WTC11 (cell line): Measurements from ENCODE around the gene F13A1. TPM values are rescaled to one million over a fixed set of nuclear protein-coding genes. Genes with fewer than 3 reads are reported as not detected.

ENCODE experiments used
- ATAC-seq: fragments of 200-7000 bp; cut with Tn5 transposase; 2 replicates; pipeline ENCODE4 v1.10.0; 2021; ENCODE audit warnings: mild to moderate bottlenecking, moderate library complexity
- CTCF ChIA-PET: fragments of 300-600 bp; sonication (Branson Sonifier 250); formaldehyde crosslinking; loops from one replicate; lab custom pipeline; 2021; ENCODE audit warnings: antibody characterized with exemption; lab: Charles Lee
- POLR2A ChIA-PET: fragments of 350-600 bp; sonication (Branson Sonifier 250); formaldehyde crosslinking; loops from one replicate; lab custom pipeline; 2021; ENCODE audit warnings: antibody characterized with exemption; lab: Charles Lee
- DNase-seq: peaks from one replicate; pipeline ENCODE4 v3.0.0; 2021; ENCODE audit warnings: low spot score
- H3K27ac Mint-ChIP-seq: 2 replicates; pipeline ENCODE4 v1.8.0; 2021; ENCODE audit warnings: mixed read lengths
- H3K27me3 Mint-ChIP-seq: 2 replicates; pipeline ENCODE4 v1.8.0; 2021; ENCODE audit warnings: low read depth, mild to moderate bottlenecking, moderate library complexity, mixed read lengths
- H3K36me3 Mint-ChIP-seq: 2 replicates; pipeline ENCODE4 v1.8.0; 2021; ENCODE audit warnings: mixed read lengths
- H3K4me1 Mint-ChIP-seq: 2 replicates; pipeline ENCODE4 v1.8.0; 2022; ENCODE audit warnings: mixed read lengths
- H3K4me3 Mint-ChIP-seq: 2 replicates; pipeline ENCODE4 v1.8.0; 2021; ENCODE audit warnings: mild to moderate bottlenecking, moderate library complexity, mixed read lengths
- H3K9me3 Mint-ChIP-seq: 2 replicates; pipeline ENCODE4 v1.8.0; 2021; ENCODE audit warnings: mixed read lengths
- FOXJ3 ChIP-seq: sonication (generic); formaldehyde crosslinking; IDR thresholded peaks from 2 replicates; pipeline ENCODE4 v1.9.0; 2021; ENCODE audit warnings: missing genetic modification reagents, mild to moderate bottlenecking, borderline replicate concordance
- FOXK1 ChIP-seq: sonication (generic); formaldehyde crosslinking; IDR thresholded peaks from 2 replicates; pipeline ENCODE4 v1.8.0; 2022; ENCODE audit warnings: mild to moderate bottlenecking, moderate library complexity, missing genetic modification reagents
- HMGA2 ChIP-seq: fragments of 250-450 bp; sonication (Bioruptor Pico); IDR thresholded peaks from 2 replicates; pipeline ENCODE4 v1.4.0; 2021; ENCODE audit warnings: mild to moderate bottlenecking, moderate library complexity
- KAT7 ChIP-seq: sonication (generic); formaldehyde crosslinking; IDR thresholded peaks from 2 replicates; pipeline ENCODE4 v1.8.1; 2023; ENCODE audit warnings: missing genetic modification reagents, mild to moderate bottlenecking, borderline replicate concordance
- MYBL2 ChIP-seq: sonication (generic); formaldehyde crosslinking; IDR thresholded peaks from 2 replicates; pipeline ENCODE4 v1.8.1; 2023; ENCODE audit warnings: mild to moderate bottlenecking, moderate library complexity, missing genetic modification reagents
- NFE2L1 ChIP-seq: sonication (generic); formaldehyde crosslinking; IDR thresholded peaks from 2 replicates; pipeline ENCODE4 v1.8.1; 2023; ENCODE audit warnings: missing genetic modification reagents
- NFYB ChIP-seq: sonication (generic); formaldehyde crosslinking; conservative IDR thresholded peaks from 2 replicates; pipeline ENCODE4 v1.8.0; 2022; ENCODE audit warnings: low read depth, missing genetic modification reagents
- NR2C2 ChIP-seq: sonication (generic); formaldehyde crosslinking; IDR thresholded peaks from 2 replicates; pipeline ENCODE4 v1.8.0; 2022; ENCODE audit warnings: mild to moderate bottlenecking, missing genetic modification reagents
- SP1 ChIP-seq: sonication (generic); formaldehyde crosslinking; conservative IDR thresholded peaks from 2 replicates; pipeline ENCODE4 v1.8.1; 2022; ENCODE audit warnings: missing genetic modification reagents
- ZNF138 ChIP-seq: sonication (generic); formaldehyde crosslinking; conservative IDR thresholded peaks from 2 replicates; pipeline ENCODE4 v1.8.1; 2022; ENCODE audit warnings: mild to moderate bottlenecking, moderate library complexity, missing genetic modification reagents
- ZNF263 ChIP-seq: sonication (generic); formaldehyde crosslinking; IDR thresholded peaks from 2 replicates; pipeline ENCODE4 v1.8.1; 2022; ENCODE audit warnings: low read depth, mild to moderate bottlenecking, moderate library complexity, missing genetic modification reagents
- ZNF416 ChIP-seq: fragments of 250-450 bp; sonication (Bioruptor Pico); IDR thresholded peaks from 2 replicates; pipeline ENCODE4 v1.9.0; 2021; ENCODE audit warnings: mild to moderate bottlenecking, inconsistent platforms
- ZNF671 ChIP-seq: fragments of 250-450 bp; sonication (Bioruptor Pico); IDR thresholded peaks from 2 replicates; pipeline ENCODE4 v1.8.0; 2021; ENCODE audit warnings: mild to moderate bottlenecking
- total RNA-seq: library from RNA; stranded (reverse); gene quantifications from 3 replicates; pipeline ENCODE4 v1.2.3, GENCODE V29; 2021
- TF ChIP-seq, protein P1 (sequence below): sonication (generic); formaldehyde crosslinking; IDR thresholded peaks from 2 replicates; pipeline ENCODE4 v1.8.0; 2023; ENCODE audit warnings: missing genetic modification reagents, mild to moderate bottlenecking, borderline replicate concordance
- TF ChIP-seq, protein P2 (sequence below): fragments of 250-450 bp; sonication (Bioruptor Pico); IDR thresholded peaks from 2 replicates; pipeline ENCODE4 v1.8.0; 2021; ENCODE audit warnings: mild to moderate bottlenecking
- TF ChIP-seq, protein P3 (sequence below): fragments of 250-450 bp; sonication (Bioruptor Pico); IDR thresholded peaks from 2 replicates; pipeline ENCODE4 v2.1.2; 2022; ENCODE audit warnings: mild to moderate bottlenecking, moderate library complexity
- TF ChIP-seq, protein P4 (sequence below): fragments of 250-450 bp; sonication (Bioruptor Pico); IDR thresholded peaks from 2 replicates; pipeline ENCODE4 v1.9.0; 2021; ENCODE audit warnings: mild to moderate bottlenecking
- TF ChIP-seq, protein P5 (sequence below): fragments of 200-600 bp; IDR thresholded peaks from 2 replicates; pipeline ENCODE4 v1.8.0; 2022; ENCODE audit warnings: antibody characterized with exemption
- TF ChIP-seq, protein P6 (sequence below): sonication (generic); formaldehyde crosslinking; IDR thresholded peaks from 2 replicates; pipeline ENCODE4 v1.8.1; 2022; ENCODE audit warnings: missing genetic modification reagents, borderline replicate concordance

The F13A1 gene
- total RNA-seq, 1 experiment from 2014 or later = 1.0 TPM

DNA sequence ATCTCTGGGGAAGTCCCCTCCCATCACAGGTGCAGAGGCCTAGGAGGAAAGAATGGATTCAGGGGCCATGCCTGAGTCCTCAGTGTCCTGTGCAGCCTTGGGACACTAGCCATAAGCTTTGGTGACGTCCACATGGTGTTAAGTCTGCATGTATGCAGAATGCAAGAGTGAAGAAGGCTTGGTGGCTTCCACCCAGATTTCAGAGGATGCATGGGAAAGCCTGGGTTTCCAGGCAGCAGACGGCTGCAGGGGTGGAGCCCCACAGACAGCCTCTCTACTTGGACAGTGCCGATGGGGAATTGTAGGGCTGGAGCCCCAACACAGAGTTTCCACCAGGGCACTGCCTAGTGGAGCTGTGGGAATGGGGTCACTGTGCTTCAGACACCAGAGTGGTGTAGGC, 196.7 kb downstream of the F13A1 start:
- Mint-ChIP-seq H3K4me3 (no peak overlapping the region), H3K27ac (no peak overlapping the region), H3K27me3 (peaks cover 14% of the 10 kb centered on the region), H3K4me1 (no peaks in the 10 kb centered on the region), H3K9me3 (peaks cover 30% of the 10 kb centered on the region), H3K36me3 (peaks cover 7% of the 10 kb centered on the region)
- DNase-seq (no peak), ATAC-seq (no peak)
- ChIA-PET CTCF (no interaction called here), POLR2A (no interaction called here)
- TF ChIP-seq, protein P1, sequence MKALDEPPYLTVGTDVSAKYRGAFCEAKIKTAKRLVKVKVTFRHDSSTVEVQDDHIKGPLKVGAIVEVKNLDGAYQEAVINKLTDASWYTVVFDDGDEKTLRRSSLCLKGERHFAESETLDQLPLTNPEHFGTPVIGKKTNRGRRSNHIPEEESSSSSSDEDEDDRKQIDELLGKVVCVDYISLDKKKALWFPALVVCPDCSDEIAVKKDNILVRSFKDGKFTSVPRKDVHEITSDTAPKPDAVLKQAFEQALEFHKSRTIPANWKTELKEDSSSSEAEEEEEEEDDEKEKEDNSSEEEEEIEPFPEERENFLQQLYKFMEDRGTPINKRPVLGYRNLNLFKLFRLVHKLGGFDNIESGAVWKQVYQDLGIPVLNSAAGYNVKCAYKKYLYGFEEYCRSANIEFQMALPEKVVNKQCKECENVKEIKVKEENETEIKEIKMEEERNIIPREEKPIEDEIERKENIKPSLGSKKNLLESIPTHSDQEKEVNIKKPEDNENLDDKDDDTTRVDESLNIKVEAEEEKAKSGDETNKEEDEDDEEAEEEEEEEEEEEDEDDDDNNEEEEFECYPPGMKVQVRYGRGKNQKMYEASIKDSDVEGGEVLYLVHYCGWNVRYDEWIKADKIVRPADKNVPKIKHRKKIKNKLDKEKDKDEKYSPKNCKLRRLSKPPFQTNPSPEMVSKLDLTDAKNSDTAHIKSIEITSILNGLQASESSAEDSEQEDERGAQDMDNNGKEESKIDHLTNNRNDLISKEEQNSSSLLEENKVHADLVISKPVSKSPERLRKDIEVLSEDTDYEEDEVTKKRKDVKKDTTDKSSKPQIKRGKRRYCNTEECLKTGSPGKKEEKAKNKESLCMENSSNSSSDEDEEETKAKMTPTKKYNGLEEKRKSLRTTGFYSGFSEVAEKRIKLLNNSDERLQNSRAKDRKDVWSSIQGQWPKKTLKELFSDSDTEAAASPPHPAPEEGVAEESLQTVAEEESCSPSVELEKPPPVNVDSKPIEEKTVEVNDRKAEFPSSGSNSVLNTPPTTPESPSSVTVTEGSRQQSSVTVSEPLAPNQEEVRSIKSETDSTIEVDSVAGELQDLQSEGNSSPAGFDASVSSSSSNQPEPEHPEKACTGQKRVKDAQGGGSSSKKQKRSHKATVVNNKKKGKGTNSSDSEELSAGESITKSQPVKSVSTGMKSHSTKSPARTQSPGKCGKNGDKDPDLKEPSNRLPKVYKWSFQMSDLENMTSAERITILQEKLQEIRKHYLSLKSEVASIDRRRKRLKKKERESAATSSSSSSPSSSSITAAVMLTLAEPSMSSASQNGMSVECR (CRISPR knock-in tag) = no peak

DNA sequence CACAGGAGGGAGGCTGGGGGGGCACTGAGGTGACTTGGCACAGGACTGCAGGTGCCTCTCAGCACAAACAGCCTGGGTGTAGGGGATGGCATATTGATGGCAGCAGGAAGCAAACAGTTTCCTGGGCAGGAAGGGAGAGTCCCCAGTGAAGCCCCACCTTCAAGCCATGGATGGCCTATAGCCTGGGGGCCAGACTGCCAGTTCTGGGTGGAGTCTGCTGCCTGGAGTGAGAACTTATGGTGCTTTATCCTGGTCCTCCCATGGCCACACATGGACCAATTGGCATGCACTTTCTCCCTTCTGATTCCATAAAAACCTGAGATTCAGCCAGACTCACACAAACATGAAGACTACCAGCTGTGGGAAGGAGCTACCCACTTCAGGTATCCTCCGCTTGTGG, 198.5 kb downstream of the F13A1 start:
- H3K4me3 Mint-ChIP-seq = no peak overlapping the region
- peaks cover 36% of the 10 kb centered on the region for H3K9me3 Mint-ChIP-seq
- no peak for DNase-seq
- H3K4me1 Mint-ChIP-seq = no peaks in the 10 kb centered on the region
- peaks cover 11% of the 10 kb centered on the region; the same call in 1 of the 2 replicates for H3K27me3 Mint-ChIP-seq
- TF ChIP-seq HMGA2 (CRISPR knock-in tag) (no peak), ZNF671 (CRISPR knock-in tag) (no peak), FOXJ3 (CRISPR knock-in tag) (no peak), MYBL2 (no peak), FOXK1 (CRISPR knock-in tag) (no peak), NFYB (CRISPR knock-in tag) (no peak), NR2C2 (no peak), ZNF263 (CRISPR knock-in tag) (no peak)
- TF ChIP-seq, protein P2, sequence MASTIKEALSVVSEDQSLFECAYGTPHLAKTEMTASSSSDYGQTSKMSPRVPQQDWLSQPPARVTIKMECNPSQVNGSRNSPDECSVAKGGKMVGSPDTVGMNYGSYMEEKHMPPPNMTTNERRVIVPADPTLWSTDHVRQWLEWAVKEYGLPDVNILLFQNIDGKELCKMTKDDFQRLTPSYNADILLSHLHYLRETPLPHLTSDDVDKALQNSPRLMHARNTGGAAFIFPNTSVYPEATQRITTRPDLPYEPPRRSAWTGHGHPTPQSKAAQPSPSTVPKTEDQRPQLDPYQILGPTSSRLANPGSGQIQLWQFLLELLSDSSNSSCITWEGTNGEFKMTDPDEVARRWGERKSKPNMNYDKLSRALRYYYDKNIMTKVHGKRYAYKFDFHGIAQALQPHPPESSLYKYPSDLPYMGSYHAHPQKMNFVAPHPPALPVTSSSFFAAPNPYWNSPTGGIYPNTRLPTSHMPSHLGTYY (CRISPR knock-in tag) = no peak
- TF ChIP-seq, protein P3, sequence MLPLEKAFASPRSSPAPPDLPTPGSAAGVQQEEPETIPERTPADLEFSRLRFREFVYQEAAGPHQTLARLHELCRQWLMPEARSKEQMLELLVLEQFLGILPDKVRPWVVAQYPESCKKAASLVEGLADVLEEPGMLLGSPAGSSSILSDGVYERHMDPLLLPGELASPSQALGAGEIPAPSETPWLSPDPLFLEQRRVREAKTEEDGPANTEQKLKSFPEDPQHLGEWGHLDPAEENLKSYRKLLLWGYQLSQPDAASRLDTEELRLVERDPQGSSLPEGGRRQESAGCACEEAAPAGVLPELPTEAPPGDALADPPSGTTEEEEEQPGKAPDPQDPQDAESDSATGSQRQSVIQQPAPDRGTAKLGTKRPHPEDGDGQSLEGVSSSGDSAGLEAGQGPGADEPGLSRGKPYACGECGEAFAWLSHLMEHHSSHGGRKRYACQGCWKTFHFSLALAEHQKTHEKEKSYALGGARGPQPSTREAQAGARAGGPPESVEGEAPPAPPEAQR (CRISPR knock-in tag) = no peak
- TF ChIP-seq, protein P4, sequence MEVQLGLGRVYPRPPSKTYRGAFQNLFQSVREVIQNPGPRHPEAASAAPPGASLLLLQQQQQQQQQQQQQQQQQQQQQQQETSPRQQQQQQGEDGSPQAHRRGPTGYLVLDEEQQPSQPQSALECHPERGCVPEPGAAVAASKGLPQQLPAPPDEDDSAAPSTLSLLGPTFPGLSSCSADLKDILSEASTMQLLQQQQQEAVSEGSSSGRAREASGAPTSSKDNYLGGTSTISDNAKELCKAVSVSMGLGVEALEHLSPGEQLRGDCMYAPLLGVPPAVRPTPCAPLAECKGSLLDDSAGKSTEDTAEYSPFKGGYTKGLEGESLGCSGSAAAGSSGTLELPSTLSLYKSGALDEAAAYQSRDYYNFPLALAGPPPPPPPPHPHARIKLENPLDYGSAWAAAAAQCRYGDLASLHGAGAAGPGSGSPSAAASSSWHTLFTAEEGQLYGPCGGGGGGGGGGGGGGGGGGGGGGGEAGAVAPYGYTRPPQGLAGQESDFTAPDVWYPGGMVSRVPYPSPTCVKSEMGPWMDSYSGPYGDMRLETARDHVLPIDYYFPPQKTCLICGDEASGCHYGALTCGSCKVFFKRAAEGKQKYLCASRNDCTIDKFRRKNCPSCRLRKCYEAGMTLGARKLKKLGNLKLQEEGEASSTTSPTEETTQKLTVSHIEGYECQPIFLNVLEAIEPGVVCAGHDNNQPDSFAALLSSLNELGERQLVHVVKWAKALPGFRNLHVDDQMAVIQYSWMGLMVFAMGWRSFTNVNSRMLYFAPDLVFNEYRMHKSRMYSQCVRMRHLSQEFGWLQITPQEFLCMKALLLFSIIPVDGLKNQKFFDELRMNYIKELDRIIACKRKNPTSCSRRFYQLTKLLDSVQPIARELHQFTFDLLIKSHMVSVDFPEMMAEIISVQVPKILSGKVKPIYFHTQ = no peak
- ChIA-PET POLR2A (no interaction called here), CTCF (interaction anchor here (4.8 kb wide), 1 partner anchor 10 kb away, joined by 24 read pairs; no protein-coding TSS in a partner anchor)
- no peak for ATAC-seq
- H3K36me3 Mint-ChIP-seq = peaks cover 7% of the 10 kb centered on the region
- no peak overlapping the region for H3K27ac Mint-ChIP-seq

DNA sequence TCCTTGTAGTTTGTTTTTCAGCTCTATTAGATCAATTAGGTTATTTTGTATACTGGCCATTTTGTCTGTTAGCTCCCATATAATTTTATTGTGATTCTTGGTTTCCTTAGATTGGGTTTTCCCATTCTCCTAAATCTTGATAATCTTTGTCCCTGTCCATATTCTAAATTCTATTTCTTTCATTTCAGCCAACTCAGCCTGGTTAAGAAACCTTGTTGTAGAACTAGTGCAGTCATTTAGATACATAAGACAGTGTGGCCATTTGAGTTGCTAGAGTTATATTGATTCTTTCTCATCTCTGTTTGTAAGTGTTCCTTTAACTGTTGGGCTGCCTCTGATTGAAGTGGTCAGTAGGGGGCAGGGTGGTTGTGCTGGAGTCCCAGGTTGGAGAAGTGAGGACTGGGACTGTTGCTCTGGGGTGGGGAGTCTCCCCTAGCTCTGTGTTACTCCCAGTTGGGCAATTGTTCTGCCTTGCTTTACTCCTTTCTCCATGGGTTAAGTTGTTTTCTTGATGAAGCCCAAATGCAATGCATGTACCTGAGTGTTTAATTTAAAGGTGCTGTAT, 214.9 kb downstream of the F13A1 start:
- Mint-ChIP-seq H3K36me3 (no peaks in the 10 kb centered on the region; the same call in 1 of the 2 replicates), H3K27me3 (peaks cover 14% of the 10 kb centered on the region), H3K9me3 (peaks cover 17% of the 10 kb centered on the region), H3K4me3 (no peak overlapping the region), H3K4me1 (no peaks in the 10 kb centered on the region), H3K27ac (no peak overlapping the region)
- ChIA-PET POLR2A (no interaction called here), CTCF (interaction anchor here (1.0 to 1.4 kb wide), 3 partner anchors 26 to 441 kb away, joined by 4 to 11 read pairs (median 9); no protein-coding TSS in a partner anchor)
- peak; percentile 57 for DNase-seq
- ATAC-seq = peak; percentile 95
- TF ChIP-seq NFE2L1 (CRISPR knock-in tag) (no peak), ZNF138 (CRISPR knock-in tag) (no peak), ZNF416 (no peak), SP1 (CRISPR knock-in tag) (no peak), KAT7 (no peak)
- TF ChIP-seq, protein P5, sequence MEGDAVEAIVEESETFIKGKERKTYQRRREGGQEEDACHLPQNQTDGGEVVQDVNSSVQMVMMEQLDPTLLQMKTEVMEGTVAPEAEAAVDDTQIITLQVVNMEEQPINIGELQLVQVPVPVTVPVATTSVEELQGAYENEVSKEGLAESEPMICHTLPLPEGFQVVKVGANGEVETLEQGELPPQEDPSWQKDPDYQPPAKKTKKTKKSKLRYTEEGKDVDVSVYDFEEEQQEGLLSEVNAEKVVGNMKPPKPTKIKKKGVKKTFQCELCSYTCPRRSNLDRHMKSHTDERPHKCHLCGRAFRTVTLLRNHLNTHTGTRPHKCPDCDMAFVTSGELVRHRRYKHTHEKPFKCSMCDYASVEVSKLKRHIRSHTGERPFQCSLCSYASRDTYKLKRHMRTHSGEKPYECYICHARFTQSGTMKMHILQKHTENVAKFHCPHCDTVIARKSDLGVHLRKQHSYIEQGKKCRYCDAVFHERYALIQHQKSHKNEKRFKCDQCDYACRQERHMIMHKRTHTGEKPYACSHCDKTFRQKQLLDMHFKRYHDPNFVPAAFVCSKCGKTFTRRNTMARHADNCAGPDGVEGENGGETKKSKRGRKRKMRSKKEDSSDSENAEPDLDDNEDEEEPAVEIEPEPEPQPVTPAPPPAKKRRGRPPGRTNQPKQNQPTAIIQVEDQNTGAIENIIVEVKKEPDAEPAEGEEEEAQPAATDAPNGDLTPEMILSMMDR = no peak
- TF ChIP-seq, protein P6, sequence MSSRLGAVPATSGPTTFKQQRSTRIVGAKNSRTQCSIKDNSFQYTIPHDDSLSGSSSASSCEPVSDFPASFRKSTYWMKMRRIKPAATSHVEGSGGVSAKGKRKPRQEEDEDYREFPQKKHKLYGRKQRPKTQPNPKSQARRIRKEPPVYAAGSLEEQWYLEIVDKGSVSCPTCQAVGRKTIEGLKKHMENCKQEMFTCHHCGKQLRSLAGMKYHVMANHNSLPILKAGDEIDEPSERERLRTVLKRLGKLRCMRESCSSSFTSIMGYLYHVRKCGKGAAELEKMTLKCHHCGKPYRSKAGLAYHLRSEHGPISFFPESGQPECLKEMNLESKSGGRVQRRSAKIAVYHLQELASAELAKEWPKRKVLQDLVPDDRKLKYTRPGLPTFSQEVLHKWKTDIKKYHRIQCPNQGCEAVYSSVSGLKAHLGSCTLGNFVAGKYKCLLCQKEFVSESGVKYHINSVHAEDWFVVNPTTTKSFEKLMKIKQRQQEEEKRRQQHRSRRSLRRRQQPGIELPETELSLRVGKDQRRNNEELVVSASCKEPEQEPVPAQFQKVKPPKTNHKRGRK (CRISPR knock-in tag) = no peak
